NCI-H2171 (cell line): ENCODE results near the gene ARID3A.

Source experiments
- DNase-seq: peaks from one replicate; lab custom pipeline; 2025; lab: John Stamatoyannopoulos, UW

The ARID3A gene

DNA sequence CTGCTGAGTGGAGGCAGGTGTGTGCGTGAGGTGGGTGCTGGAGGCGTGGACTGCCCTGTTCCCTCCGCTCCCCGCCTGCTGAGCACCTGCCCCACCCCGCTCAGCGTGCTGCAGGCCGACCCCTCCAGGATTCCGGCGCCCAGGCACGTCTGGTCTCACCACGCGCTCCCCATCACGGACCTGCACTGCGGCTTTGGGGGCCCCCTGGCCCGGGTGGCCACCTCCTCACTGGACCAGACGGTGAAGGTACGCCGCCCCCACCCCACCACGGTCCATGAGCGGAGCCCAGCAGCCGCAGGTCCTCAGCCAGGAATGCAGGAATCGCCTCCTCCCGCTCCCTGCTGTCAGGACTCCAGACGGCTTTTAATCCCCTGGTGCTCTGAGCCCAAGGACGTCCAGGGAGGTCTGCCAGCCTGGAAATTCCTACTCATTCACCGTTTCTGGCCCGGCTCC lies 64.3 kb downstream of the ARID3A start:
- no peak for DNase-seq

DNA sequence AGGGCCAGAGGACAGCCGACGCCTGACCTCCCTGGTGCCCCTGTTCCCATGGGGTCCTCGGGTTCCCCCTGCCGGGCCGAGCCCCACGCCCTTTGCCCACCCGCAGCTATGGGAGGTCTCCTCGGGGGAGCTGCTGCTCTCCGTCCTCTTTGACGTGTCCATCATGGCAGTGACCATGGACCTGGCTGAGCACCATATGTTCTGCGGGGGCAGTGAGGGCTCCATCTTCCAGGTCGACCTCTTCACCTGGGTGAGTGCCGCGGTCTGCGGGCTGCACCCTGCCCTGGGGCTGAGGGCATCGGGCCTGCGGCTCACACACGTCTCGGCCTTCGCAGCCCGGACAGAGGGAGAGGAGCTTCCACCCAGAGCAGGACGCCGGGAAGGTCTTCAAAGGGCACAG lies 64.9 kb downstream of the ARID3A start:
- no peak for DNase-seq

DNA sequence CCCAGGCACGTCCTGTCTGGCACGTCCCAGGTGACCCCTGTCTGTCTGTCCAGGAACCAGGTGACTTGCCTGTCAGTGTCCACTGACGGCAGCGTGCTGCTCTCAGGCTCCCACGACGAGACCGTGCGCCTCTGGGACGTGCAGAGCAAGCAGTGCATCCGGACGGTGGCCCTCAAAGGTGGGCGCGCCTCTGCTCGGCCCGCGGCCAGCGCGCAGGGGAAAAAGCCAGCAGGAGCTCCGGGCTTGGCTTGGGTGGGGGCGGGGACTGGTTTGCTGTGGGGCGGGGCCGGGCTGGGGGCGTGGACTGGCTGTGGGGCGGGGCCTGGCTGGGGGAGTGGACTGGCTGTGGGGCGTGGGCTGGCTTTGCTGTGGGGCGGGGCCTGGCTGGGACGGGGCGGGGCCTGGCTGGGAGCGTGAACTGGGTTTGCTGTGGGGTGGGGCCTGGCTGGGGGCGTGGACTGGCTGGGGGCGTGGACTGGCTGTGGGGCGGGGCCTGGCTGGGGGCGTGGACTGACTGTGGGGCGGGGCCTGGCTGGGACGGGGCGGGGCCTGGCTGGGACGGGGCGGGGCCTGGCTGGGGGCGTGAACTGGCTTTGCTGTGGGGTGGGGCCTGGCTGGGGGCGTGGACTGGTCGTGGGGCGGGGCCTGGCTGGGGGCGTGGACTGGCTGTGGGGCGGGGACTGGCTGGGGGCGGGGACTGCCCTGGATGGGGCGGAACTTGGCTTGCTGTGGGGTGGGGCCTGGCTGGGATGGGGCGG lies 65.5 kb downstream of the ARID3A start:
- DNase-seq = no peak

DNA sequence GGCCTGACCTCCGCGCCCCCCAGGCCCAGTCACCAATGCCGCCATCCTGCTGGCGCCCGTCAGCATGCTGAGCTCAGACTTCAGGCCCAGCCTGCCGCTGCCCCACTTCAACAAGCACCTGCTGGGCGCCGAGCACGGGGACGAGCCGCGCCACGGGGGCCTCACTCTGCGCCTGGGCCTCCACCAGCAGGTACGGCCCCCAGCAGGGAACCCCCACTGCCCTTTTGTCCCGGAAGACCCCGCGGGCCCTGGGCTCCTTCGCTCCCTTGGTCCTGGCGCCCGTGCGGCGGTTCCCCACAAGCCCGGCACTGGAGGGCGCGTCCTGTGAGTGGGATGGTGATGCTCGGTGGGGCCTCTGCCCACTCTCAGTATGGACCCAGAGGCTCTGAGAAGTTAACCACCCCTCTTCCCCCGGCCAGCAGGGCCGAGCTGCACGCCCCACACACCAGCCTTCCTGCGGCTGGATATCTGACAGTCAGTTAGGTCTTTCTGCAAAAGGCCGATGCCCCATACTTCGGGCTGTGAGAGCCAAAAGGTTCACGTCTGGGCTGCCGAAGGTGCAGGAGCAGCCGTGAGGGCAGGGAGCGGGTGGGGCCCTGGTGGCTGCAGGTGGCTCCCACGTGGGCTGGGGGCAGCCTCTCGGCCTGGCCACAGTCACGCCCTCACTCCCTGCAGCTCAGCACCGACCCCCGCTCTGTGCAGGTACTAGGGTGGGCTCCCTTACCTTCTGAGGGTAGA lies 66.3 kb downstream of the ARID3A start:
- DNase-seq = no peak

DNA sequence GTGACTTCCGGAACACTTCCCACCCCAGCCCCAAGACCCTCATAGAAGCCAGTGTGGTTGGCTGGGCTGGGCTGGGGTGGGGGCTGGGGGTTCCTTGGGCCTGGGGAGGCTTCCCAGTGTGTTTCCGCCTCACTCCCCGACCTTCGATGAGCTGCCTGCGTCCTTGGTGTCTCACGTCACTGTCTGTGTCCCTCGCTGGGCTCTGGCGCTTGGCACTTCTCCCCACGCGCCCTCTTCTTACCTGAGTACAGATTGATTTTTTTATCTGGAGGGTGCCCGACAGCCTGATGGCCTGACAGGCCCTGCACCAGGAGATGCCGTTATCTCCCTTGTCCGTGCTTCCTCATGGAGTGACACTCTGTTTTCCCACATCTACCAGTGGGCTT lies 66.8 kb downstream of the ARID3A start:
- DNase-seq = no peak

DNA sequence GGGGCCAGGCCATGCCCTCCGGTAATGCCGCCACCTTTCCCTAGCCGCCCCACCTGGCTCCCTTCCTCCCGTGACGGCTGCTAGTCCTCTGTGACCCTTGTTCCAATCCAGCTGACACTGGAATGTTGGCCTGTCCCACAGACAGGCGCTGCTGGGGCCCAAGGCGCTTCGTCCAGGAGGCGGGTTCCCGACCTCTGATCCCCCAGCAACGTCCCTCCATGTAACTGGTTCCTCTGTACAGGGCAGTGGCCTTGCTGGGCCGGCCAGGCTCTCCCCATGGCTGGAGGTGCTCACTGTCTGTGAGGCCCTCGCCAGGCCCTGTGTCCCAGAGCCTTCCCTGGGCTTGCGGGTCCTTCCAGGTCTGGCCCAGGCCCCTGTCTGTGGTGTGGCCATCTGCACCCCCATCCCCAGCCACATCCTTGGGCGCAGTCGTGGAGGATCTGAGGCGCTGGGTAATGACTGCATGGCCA lies 67.6 kb downstream of the ARID3A start:
- DNase-seq = no peak

DNA sequence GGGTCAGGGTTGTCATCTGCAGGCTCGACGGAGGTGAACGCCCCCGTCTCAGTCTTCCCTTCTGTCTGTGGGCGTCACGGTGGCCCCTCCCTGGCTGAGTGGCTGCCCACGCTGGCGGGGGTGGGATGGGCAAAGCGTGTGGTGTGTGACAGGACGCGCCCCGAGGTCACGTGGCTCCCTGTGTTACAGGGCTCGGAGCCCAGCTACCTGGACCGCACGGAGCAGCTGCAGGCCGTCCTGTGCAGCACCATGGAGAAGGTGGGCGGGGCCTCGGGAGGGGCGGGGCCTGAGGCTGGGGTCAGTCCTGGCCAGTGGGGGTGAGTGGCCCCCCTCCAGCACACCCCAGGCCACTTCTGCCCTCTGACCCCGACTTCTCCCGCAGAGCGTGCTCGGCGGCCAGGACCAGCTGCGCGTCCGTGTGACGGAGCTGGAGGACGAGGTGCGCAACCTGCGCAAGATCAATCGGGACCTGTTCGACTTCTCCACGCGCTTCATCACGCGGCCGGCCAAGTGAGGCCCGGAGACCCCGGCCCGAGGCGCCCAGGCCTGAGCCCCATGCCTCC lies 68.1 kb downstream of the ARID3A start:
- DNase-seq = no peak

DNA sequence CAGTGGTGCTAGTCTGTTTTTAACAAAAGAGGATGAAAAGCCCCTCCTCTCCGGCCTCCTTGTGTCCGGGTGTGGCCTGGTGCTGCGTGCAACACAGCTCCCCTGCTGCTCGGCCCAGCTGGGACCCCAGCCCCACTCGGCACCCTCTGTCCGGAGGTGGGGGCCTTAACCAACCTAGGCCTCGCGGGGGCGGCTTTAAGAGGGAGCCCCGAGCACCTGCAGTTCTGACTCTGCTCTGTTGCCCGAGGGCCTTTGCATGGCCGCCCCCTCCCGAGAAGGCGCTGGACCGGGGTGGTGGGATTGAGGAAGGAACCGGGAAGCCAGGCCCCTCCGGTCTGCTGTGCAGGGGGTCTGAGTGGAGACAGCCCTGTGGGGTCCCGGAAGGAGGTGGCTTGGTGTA lies 68.7 kb downstream of the ARID3A start:
- no peak for DNase-seq

DNA sequence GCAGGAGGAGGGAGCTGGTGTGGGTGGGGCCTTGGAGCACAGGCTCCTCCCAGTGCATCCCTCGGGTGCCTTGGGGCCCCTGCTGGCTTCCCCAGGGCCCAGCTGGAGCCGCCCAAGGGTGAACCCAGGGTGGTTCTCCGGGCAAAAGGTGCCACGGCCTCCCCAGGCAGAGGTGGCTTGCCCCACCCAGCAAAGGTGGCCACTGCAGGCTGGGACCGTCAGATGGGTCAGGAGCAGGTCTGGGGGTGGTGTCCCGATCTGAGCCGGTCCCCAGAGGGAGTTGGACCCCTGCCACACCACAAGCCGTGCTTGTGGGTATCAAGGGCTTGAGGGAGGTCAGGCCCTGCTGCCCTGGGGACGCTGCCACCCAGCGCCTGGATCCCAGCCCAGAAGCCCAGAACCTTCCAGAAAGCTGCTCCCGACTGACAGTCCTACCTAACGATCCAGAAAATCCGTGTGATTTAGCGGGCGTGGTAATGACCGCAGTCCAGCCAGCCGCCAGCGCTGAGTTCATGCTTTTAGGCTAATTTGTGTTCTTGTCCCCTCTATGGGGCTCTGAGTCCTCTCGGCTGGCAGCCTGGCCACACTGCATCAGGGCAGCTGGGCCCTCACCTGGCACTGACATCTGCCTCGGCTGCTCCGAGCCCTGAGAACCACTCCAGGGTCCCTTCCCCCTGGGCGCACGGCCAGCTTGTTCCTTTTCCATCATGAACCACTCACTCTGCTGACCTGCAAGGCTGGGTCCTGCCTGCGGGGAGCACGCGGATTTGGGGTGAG lies 69.4 kb downstream of the ARID3A start:
- peak; percentile 22 for DNase-seq

DNA sequence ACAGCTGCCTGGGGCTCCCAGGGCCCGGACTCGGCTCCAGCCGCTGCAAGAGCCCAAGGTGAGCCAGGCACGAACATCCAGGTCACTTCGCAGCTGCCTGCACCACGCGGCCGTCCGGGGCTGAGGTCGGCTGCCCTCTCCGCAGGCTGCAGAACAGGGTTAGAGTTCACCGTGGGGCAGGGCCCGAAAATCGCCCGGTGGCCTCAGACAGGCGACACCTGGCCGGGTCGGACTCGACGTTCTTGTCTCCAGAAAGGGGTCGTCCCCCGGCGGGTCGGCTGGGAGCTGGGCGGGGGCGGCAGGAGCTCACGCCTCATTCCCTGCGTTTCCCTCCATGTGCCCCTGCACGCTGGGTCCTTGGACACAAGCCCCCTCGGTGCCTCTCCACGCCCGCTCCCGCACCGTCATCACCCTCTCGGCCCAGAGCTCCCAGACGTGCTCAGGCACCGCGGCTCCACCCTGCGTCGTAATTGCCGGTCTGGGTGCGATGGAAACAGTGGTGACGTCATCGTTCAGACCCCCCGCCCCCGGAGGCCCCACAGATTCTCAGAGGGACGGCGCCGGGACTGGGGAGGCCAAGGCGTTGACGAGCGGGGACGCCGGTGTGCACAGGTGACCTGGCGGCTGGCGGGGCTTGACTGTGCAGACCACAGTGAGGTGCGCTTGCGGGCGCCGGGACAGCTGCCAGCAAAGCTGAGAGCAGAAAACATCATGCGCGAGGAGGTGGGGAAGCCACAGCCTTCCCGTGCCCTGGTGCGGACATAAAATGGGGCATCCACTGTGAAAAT lies 70.4 kb downstream of the ARID3A start:
- peak; percentile 51 for DNase-seq

DNA sequence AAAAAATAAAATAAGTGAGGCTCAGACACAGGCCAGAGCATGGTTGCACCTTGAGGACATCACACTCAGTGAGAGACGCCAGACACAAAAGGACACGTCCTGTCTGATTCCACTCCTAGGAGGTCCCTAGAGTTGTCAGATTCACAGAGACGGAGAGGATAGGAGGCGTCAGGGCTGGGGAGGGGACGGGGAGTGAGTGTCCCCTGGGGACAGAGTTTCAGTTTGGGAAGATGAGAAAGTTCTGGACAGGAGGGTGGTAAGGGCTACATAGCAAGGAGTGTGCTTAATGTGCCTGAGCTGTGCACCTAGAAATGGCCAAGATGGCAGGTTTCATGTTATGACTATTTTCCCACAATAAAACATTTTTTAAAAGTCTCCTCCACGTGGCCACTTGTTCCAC lies 72.2 kb downstream of the ARID3A start:
- no peak for DNase-seq

DNA sequence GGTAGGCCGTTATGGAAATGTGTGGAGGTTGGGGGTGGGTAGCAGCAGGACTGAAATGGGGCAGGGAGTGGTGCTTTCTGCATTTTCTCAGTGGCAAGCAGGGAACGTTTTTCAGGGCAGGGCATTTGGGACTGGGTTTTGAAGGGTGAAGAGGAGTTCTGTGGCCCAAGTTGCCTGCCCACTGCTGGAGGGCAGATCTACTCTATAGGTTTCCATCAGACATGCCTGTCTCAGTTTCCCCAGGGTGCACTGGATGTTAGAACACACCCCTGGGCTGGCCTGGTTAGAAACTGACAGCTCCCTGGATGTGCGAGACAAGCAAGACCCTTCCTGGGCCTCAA lies 73.5 kb downstream of the ARID3A start:
- no peak for DNase-seq

DNA sequence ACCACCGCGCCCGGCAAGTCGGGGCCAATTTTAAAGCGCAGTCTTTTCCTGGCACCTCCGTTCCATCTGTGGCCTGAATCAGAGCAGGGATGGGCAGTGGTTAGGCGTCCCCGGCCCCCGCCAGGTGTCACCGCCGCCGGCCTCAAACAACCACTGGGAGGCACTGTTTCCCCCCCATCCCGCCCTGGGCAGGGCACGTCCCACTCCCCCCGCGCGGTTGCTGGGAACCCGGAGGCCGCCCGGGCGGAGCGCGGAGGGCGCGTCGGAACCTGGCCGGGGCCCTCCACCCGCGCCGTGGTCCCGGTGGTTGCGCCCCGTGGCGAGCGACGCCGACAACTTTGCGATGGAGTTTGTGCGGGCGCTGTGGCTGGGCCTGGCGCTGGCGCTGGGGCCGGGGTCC lies 74.3 kb downstream of the ARID3A start, which contains the start of gene GRIN3B:
Gene GRIN3B (plus strand): TSS at position 325 of the 400 bp plus-strand sequence. CDS start 19 bp downstream, at position 344.
- DNase-seq = no peak

DNA sequence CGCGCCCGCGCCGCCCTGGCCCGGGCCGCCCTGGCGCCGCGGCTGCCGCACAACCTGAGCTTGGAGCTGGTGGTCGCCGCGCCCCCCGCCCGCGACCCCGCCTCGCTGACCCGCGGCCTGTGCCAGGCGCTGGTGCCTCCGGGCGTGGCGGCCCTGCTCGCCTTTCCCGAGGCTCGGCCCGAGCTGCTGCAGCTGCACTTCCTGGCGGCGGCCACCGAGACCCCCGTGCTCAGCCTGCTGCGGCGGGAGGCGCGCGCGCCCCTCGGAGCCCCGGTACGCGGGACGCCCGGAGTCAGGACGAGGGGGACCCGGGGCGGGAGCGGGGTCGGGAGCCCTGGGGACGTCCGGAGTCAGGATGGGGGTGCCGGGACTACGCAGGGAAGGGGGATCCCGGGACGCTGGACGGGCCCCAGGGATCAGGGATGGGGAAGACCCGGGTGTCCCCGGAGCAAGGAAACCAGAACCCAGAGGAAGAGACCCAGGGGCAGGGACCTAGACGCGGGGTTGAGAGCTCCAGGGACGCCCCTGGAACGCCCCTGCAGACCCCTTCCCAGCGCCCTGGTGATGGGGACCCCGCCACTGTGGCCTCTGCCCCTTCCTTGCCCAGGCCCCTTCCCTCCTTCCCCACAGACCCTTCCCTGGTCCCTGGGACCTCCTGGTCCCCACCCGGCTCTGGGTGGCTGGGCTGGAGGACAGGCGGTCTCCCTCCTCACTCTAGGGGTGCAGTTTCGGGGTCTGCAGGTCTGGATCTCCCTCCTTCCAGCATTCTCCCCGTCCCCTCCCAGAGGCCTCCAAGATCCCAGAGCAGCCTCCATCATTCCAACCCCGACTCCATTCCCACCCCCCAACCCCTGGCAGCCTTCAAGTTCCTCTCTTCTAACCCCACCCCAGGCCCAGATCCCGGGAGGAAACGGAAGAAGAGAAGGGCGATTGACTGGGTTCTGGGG lies 75.0 kb downstream of the ARID3A start:
- DNase-seq = no peak

DNA sequence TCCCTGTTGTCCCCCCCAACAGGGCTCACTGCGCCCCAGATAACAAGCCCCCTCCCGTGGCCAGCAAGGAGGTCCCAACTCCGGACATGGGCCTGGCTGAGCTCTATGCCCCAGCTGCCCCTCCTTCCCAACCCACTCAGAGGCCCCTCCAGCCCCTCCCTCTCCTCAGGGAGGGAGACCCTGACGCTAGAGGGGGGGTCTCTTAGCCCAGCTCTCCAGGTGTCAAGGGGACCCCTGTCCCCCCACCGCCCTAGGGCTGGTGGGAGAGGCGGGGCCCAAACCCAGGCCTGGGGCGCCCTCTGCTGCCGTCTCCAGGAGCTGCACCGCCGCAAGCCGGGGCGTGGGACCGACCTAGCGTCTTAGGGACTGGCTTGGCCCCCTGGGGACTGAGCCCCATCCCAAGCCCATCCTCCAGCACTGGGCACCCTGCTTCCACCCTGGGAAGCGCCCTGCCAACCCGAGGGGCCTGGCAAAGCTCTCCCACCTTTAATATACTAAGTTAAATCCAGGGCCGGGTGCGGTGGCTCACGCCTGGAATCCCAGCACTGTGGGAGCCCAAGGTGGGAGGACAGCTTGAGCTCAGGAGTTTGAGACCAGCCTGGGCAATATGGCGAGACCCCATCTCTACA lies 75.8 kb downstream of the ARID3A start:
- no peak for DNase-seq

DNA sequence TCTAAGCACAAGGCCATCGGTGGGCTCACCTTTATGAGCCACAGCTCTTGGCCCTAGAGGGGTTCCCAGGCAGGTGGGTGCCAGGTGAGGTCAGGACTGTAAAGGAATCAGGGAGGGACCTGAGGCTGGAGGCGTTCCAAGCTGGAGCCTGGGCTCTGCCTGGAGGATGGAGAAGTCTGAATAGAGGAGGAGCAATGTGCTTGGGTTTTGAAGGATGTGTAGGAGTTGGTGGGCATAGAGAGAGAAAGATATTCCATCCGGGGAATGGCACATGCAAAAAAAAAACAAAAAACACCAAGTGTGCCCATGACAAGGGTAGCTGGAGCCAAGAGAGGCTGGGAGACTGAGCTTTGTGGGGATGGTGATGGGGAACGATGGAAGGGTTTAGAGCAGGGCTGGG lies 76.8 kb downstream of the ARID3A start:
- no peak for DNase-seq

DNA sequence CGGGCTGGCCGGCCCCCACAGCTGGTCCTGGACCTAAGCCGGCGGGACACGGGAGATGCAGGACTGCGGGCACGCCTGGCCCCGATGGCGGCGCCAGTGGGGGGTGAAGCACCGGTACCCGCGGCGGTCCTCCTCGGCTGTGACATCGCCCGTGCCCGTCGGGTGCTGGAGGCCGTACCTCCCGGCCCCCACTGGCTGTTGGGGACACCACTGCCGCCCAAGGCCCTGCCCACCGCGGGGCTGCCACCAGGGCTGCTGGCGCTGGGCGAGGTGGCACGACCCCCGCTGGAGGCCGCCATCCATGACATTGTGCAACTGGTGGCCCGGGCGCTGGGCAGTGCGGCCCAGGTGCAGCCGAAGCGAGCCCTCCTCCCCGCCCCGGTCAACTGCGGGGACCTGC lies 77.4 kb downstream of the ARID3A start:
- no peak for DNase-seq

DNA sequence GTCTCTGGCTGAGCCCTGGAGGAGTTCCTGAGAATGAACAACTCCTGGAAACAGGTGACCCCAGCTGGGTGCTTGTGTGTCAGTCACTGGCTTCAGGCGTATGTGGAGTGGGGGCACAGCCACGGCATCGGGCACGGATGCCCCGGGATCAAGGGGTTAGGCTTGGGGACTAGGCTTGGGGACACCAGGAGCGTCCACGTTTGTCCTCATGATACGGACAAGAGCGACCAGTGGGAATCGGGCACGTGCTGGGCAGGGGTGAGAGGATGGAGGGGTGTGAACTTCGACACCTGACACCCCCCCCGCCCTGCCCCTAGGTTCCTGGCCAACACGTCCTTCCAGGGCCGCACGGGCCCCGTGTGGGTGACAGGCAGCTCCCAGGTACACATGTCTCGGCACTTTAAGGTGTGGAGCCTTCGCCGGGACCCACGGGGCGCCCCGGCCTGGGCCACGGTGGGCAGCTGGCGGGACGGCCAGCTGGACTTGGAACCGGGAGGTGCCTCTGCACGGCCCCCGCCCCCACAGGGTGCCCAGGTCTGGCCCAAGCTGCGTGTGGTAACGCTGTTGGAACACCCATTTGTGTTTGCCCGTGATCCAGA lies 78.5 kb downstream of the ARID3A start:
- DNase-seq = no peak
